NCI-H1436 treated with DMSO at 0.1 percent for 48 hours (cell line): ENCODE results near the gene FILIP1L.

ENCODE experiments used
- DNase-seq: peaks from one replicate; lab custom pipeline; 2025; lab: John Stamatoyannopoulos, UW

FILIP1L gene

GRCh38 chr3:99867594-99868310 lies 246.5 kb downstream of the FILIP1L start:
- DNase-seq = no peak

- no peak for DNase-seq
Observed at GRCh38 chr3:99866261-99866761, 248.0 kb downstream of the FILIP1L start.

DNA sequence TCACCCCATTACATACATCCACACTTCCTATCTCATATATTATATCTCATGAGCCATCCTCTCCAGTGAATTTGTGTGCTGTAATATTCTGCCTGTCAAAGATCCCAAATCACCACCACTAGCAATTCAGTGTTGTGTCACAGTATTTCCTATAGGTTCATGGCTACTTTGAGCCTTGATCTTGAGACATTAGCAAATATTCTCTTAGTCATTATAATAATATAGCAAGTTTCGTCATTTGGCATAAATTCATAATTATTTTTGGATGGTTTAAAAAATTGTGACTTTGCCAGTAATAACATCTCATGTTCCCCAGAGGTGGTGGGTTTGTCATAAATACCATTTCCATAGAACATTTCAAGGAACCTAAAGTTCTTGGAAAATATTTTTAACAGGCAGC lies 249.0 kb downstream of the FILIP1L start:
- no peak for DNase-seq

- DNase-seq = no peak
Observed at GRCh38 chr3:99864289-99864688, 250.0 kb downstream of the FILIP1L start.

DNA sequence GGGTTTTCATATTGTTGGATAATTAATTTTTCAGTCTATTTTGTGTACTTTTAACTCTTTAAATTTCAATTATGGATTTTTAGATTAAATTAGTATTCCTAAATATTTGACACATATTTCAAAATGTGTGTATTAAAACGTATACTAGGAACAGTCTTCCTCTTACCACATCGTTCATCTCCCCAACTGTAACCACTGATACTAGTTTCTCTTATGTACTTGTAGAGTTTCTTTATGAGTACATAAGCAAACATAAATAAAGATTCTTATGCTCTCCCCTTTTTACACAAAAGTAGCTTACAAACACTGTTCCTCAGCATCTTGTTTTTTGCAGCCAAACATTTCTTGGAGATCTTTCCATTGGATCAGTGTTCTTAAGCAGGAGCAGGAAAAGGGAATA lies 250.7 kb downstream of the FILIP1L start:
- DNase-seq = no peak

- no peak for DNase-seq
Observed at GRCh38 chr3:99863002-99863401, 251.3 kb downstream of the FILIP1L start.

DNA sequence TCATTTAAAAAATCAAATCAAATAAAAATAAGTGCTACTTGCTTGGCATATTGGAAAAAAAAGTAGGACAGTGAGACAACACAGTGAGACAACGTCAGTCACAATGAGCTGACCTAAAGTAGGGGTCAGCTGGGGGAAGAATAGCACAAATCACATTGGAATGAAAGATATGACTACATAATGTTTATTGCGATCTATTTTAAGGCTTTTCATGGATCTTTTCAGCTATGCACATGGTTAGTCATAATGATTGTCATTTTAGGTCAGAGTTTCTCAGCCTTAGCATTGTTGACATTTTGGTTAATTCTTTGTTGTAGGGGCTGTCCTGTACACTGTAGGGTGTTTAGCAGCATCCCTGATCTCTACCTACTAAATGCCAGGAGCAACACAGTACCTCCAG lies 252.1 kb downstream of the FILIP1L start:
- no peak for DNase-seq

DNA sequence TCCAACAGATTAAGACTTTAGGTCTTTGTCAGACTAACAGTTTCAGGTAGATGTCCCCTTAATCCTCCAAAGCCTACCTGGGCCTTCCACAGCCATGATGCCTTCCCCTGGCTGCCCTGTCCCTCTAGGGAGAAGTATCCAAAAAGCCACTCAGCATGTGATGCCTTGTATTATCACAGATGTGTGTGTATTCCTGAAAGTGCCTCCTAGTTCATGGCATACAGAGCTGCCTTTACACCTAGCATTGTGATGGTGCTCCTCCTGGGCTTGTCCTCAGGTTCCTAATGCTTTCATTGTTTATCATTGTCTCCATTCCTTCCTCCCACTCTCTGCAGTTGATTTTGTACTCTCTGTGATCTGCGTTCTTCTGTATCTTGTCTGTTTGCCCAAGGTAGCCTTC lies 253.1 kb downstream of the FILIP1L start:
- no peak for DNase-seq

DNA sequence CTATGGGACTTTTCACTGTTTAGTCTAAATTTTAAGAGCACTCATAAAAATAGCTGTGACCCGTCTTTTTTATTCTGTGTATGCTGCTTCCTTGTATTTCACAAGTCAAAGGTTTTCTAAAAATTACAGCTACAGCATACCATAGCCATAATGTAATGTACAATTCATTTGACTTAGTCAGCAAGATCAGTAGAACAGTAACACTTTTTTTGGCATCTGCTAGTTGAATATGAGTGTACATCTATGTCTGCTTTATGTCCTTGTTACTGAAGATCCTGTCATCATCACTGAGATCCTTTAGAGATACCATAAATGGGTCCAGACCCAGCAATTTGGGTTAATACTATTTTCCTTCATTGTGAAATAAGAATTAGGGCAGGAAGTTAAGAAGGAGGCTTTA lies 254.5 kb downstream of the FILIP1L start:
- no peak for DNase-seq

DNA sequence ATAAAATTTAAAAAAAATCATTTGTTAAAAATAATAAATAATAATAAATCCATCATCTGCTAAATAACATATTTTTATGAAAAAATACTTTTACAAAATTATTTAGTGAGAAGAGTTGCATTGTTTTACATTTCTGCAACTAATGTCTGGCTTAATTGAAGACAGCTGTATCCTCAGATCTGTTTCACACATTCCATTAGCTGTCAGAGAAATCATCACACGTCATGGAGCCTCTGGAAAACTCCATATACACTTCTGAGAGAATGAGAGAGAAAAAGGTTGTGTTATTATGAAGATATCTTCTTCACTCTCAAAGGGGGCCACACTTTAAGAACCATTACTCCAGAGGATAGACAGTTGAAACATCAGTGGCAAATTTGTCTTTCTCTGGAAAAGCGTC lies 255.8 kb downstream of the FILIP1L start:
- DNase-seq = no peak

- no peak for DNase-seq
Observed at GRCh38 chr3:99857278-99857677, 257.0 kb downstream of the FILIP1L start.

DNA sequence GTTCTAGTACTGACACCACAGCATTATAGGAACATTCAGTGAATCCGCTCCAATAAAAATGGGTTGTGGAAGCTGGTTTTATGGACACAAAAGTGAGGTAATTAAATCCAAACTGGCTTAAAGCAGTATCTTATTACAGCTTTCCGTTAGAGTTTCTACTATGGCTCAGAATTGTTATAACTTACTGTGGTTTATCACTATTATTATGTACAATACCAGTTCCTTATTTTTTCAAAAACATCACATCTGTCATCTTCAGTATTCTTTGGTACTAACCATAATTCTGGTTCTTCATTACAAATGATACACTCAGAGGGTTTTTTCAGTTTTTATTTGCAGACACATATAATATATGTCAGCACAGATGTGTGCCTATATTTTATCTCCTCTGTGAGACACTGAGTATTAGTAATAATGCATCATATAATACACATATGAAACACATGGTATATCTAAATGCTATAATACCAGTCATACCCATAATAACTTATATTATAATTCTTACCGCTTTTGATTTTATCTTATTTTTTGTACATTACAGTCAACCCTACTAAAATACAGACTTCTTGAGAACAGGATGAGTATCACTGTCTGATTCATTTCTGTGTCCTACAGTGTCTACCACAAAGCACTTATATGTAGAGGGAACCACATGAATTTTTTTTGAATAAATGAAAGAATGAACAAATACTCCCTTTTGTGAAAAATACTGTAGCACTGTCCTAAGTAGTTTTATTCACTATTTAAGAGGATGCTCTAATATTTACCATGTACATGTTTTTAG lies 257.7 kb downstream of the FILIP1L start:
- DNase-seq = no peak

DNA sequence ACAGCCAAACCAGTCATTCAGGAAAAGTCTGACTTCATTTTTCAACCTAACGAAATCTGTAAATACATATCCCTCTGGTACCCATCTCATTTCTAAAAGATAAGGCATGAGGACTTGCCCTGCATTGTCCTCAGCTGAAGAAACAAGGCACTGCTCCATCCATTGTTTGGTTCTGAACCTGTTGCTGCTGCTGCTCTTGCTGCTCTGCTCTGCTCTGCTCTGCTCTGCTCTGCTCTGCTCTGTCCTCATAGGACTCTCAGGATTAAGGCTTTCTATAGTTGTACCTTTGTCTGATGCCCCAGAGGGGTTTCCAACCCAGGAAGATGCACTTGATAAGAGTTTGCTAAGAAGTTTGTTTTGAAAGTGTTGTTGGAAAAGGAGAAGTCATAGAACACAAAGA lies 258.4 kb downstream of the FILIP1L start:
- DNase-seq = no peak

GRCh38 chr3:99854756-99855298 lies 259.5 kb downstream of the FILIP1L start:
- DNase-seq = no peak

DNA sequence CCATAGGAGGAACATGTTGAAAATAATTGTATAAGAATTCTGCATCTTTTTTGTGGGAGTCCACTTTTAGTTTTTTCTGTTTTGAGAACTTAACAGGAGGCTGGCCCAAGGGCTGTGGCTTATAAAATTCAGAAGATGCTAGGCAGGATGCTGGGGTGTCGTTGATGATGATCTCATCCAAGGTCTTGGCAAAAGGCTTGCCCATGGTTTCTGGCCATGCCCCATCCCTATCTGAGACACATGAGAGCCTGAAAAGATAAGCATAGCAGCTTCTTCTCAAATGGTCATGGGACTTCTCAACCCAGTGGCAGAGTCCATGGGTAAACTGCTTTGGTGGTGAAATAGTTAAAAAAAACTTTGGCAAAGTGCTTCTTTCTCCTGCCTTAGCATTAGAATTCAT lies 261.4 kb downstream of the FILIP1L start:
- DNase-seq = no peak

DNA sequence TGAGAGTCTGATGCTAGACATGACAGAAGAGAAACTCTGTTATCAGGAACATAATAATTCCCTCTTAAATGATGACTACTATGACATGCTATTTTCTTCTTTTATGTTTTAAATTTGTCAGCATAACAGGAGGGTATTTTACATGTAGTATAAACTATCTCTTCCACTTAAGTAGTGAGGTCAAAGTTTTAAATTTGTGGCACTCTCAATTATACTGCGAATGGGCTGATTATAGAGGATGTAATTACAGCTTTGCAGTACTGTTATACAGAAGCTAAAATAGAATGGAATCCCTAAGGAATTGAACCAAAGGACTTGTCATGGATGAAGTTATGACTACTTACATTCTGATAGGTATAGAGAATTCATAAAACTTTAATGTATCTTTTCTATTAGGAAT lies 262.3 kb downstream of the FILIP1L start:
- DNase-seq = no peak

- no peak for DNase-seq
Observed at GRCh38 chr3:99850608-99851007, 263.7 kb downstream of the FILIP1L start.

DNA sequence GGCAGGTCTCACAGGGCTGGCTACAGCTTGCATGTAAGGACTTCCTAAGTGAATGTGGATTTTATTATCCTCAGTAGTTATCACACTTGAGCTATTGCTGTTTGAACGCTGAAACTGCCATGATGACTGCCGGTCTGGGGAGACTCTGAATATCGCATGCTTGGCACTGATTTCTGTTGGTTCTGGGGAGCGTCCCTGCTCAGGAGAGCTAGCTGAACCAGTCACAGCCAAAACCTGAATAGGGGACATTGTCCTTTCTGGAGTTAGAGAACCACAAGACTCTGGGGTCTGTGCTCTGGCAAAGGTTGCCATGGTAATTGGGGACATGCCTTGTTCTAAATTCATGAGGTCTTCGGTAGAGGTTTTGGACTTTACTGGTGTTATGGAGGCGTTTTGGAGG lies 265.9 kb downstream of the FILIP1L start:
- DNase-seq = no peak

- DNase-seq = no peak
Observed at GRCh38 chr3:99846477-99847160, 267.7 kb downstream of the FILIP1L start.

DNA sequence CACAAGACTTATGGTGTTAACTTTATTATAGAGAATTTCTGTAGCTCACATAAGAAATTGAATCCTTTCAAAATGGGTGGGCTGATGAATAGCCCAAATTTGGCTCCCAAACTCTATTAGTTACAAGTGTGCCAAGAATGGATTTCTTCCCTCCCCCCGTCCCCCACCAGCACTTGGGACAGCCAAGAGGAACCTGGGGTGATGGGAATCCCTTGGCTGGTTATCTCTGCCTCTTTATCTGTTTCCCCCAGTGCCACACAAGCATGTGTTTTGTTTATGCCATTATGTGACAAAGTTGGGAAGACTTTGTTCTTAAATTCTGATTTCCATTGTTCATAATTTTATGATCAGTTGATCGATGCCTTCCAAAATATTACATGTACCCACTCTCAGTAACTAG lies 268.3 kb downstream of the FILIP1L start:
- no peak for DNase-seq

- no peak for DNase-seq
Observed at GRCh38 chr3:99845331-99845730, 269.0 kb downstream of the FILIP1L start.

- DNase-seq = no peak
Observed at GRCh38 chr3:99843590-99844258, 270.6 kb downstream of the FILIP1L start.
